Keratinocyte (primary cell): ENCODE measurements around the gene MGAT4A. TPM values are rescaled to one million over a fixed set of nuclear protein-coding genes. Genes with fewer than 3 reads are reported as not detected.

Source experiments
- DNase-seq: peaks from one replicate; pipeline ENCODE4 v3.0.0-alpha.2; 2011; ENCODE audit warnings: low read depth, missing footprints, low spot score
- FAIRE-seq: peaks from 2 replicates; lab custom pipeline; 2011; peaks lifted over from hg19 to GRCh38; lab: Jason Lieb, UNC
- H2AFZ ChIP-seq: 2 replicates; pipeline ENCODE4 v1.6.0; 2012; ENCODE audit warnings: low read length, control low read depth, inconsistent platforms; ENCODE audit not compliant: control insufficient read depth
- H3K27ac ChIP-seq: 2 replicates; pipeline ENCODE4 v1.5.1; 2011; ENCODE audit warnings: low read length; ENCODE audit not compliant: control insufficient read depth, insufficient read depth
- H3K27me3 ChIP-seq: 3 replicates; pipeline ENCODE4 v1.6.0; 2011; ENCODE audit warnings: low read length; ENCODE audit not compliant: control insufficient read depth, insufficient read depth; ENCODE audit errors: extremely low read depth
- H3K36me3 ChIP-seq, 2 experiments: 2 replicates in 1 of 2; 3 replicates in 1 of 2; pipeline ENCODE4 v1.5.1; 2011; ENCODE audit warnings: low read length in 2 of 2, mild to moderate bottlenecking in 1 of 2; ENCODE audit not compliant: control insufficient read depth in 2 of 2, insufficient read depth in 2 of 2; ENCODE audit errors: extremely low read depth in 1 of 2
- H3K4me1 ChIP-seq: 3 replicates; pipeline ENCODE4 v1.5.1; 2011; ENCODE audit warnings: low read length; ENCODE audit not compliant: control insufficient read depth, insufficient read depth; ENCODE audit errors: extremely low read depth
- H3K4me2 ChIP-seq: 3 replicates; pipeline ENCODE4 v1.6.0; 2011; ENCODE audit warnings: low read depth, low read length; ENCODE audit not compliant: control insufficient read depth, insufficient read depth; ENCODE audit errors: extremely low read depth
- H3K4me3 ChIP-seq, 3 experiments: fragments of 200-600 bp in 1 of 3; sonication (generic) in 1 of 3; 2 replicates in 2 of 3; 3 replicates in 1 of 3; pipeline ENCODE4 v1.5.1; 2011 to 2016; ENCODE audit warnings: low read length in 3 of 3, mild to moderate bottlenecking in 3 of 3, control low read depth in 2 of 3, inconsistent platforms in 1 of 3, low read depth in 1 of 3, mixed read lengths in 1 of 3, mixed run types in 1 of 3, moderate library complexity in 1 of 3; ENCODE audit not compliant: control insufficient read depth in 2 of 3, insufficient read depth in 2 of 3; ENCODE audit errors: extremely low read depth in 1 of 3
- H3K79me2 ChIP-seq: 2 replicates; pipeline ENCODE4 v1.6.0; 2012; ENCODE audit warnings: low read length; ENCODE audit not compliant: control insufficient read depth, insufficient read depth
- H3K9ac ChIP-seq: 3 replicates; pipeline ENCODE4 v1.6.0; 2011; ENCODE audit warnings: low read length; ENCODE audit not compliant: control insufficient read depth, insufficient read depth; ENCODE audit errors: extremely low read depth
- H3K9me1 ChIP-seq: 3 replicates; pipeline ENCODE4 v1.6.0; 2011; ENCODE audit warnings: low read length; ENCODE audit not compliant: control insufficient read depth, insufficient read depth; ENCODE audit errors: extremely low read depth
- H3K9me3 ChIP-seq: 2 replicates; pipeline ENCODE4 v1.5.1; 2012; ENCODE audit warnings: low read depth, low read length; ENCODE audit not compliant: control insufficient read depth
- H4K20me1 ChIP-seq: 3 replicates; pipeline ENCODE4 v1.6.0; 2011; ENCODE audit warnings: low read length; ENCODE audit not compliant: control insufficient read depth, insufficient read depth; ENCODE audit errors: extremely low read depth
- EZH2 ChIP-seq: IDR thresholded peaks from one replicate; pipeline ENCODE4 v1.6.1; 2012; ENCODE audit warnings: inconsistent platforms, mild to moderate bottlenecking, low read length, moderate library complexity
- dilution Hi-C: fragments of 300-500 bp; cut with MboI; formaldehyde crosslinking; loops from one replicate; pipeline ENCODE4 v1.7.0; 2020; ENCODE audit warnings: low sequenced_read_pairs; ENCODE audit not compliant: extremely low pct_ligation_motif_present
- polyA plus RNA-seq, 5 experiments: library from polyadenylated mRNA; depleted of rRNA in 3 of 5; stranded (reverse) in 3 of 5; stranded (forward) in 1 of 5; unstranded in 1 of 5; fragments of >200 nt; gene quantifications; 1 replicate in 1 of 5; 2 replicates in 3 of 5; 3 replicates in 1 of 5; pipeline versions ENCODE4 v1.2.1 to v1.2.3, GENCODE V29; 2011 to 2012; ENCODE audit warnings: missing spikeins in 2 of 5, low read depth in 1 of 5, low replicate concordance in 1 of 5
- TF ChIP-seq, protein P1 (sequence below), 3 experiments: IDR thresholded peaks in 1 of 3; conservative IDR thresholded peaks in 1 of 3; optimal IDR thresholded peaks in 1 of 3; 2 replicates in 2 of 3; 3 replicates in 1 of 3; pipeline versions ENCODE3 to v1.5.1; 2011; ENCODE audit warnings: low read length in 3 of 3, mild to moderate bottlenecking in 3 of 3, moderate library complexity in 2 of 3, control low read depth in 1 of 3, inconsistent platforms in 1 of 3; ENCODE audit not compliant: insufficient read depth in 2 of 3; ENCODE audit errors: extremely low read depth in 1 of 3

The MGAT4A gene
- polyA plus RNA-seq, 1 donor (not counting 4 experiments of a cell fraction or from before 2014, with no cell fraction given), result 0.81 TPM

DNA sequence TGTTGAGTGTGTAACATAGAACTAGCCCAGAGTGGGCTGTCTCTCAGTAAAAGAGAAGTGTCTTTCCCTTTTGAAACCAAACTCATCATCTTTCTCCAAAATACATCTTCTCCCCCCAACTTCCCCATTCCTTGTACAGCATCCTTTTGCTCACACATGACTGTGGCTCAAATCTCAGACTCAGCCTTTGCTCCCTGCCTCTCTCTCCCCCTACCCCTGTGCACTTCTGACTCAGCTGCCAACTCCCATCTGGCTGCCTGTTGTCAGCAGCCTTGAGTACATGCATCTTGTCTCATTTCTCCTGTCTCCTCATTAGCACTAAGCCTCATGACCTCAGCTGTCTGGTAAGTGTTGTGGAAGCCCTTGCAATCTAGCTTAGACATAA, 18.1 kb upstream of the MGAT4A start:
- dilution Hi-C loops, result no loop called here
- H3K9me3 ChIP-seq, result no peaks in the 10 kb centered on the region
- FAIRE-seq, result no peak
- no peaks in the 10 kb centered on the region for H4K20me1 ChIP-seq
- H3K4me3 ChIP-seq, result no peak overlapping the region
- no peak overlapping the region for H3K4me2 ChIP-seq
- no peak overlapping the region for H2AFZ ChIP-seq
- no peaks in the 10 kb centered on the region for H3K79me2 ChIP-seq
- no peaks in the 10 kb centered on the region for H3K4me1 ChIP-seq
- no peak for TF ChIP-seq EZH2
- TF ChIP-seq, protein P1, sequence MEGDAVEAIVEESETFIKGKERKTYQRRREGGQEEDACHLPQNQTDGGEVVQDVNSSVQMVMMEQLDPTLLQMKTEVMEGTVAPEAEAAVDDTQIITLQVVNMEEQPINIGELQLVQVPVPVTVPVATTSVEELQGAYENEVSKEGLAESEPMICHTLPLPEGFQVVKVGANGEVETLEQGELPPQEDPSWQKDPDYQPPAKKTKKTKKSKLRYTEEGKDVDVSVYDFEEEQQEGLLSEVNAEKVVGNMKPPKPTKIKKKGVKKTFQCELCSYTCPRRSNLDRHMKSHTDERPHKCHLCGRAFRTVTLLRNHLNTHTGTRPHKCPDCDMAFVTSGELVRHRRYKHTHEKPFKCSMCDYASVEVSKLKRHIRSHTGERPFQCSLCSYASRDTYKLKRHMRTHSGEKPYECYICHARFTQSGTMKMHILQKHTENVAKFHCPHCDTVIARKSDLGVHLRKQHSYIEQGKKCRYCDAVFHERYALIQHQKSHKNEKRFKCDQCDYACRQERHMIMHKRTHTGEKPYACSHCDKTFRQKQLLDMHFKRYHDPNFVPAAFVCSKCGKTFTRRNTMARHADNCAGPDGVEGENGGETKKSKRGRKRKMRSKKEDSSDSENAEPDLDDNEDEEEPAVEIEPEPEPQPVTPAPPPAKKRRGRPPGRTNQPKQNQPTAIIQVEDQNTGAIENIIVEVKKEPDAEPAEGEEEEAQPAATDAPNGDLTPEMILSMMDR (optimal IDR thresholded peaks at IDR 0.05 in 1 of 3, IDR thresholded peaks at IDR 0.05 in 1 of 3, conservative IDR thresholded peaks at IDR 0.05 in 1 of 3; ENCODE audit: extremely low read depth in 1 of 3, insufficient read depth in 2 of 3, low read length in 3 of 3), result no peak
- H3K27ac ChIP-seq, result no peak overlapping the region
- H3K27me3 ChIP-seq, result no peaks in the 10 kb centered on the region
- no peak for DNase-seq
- no peaks in the 10 kb centered on the region for H3K9me1 ChIP-seq
- no peaks in the 10 kb centered on the region for H3K36me3 ChIP-seq
- H3K9ac ChIP-seq, result no peak overlapping the region

DNA sequence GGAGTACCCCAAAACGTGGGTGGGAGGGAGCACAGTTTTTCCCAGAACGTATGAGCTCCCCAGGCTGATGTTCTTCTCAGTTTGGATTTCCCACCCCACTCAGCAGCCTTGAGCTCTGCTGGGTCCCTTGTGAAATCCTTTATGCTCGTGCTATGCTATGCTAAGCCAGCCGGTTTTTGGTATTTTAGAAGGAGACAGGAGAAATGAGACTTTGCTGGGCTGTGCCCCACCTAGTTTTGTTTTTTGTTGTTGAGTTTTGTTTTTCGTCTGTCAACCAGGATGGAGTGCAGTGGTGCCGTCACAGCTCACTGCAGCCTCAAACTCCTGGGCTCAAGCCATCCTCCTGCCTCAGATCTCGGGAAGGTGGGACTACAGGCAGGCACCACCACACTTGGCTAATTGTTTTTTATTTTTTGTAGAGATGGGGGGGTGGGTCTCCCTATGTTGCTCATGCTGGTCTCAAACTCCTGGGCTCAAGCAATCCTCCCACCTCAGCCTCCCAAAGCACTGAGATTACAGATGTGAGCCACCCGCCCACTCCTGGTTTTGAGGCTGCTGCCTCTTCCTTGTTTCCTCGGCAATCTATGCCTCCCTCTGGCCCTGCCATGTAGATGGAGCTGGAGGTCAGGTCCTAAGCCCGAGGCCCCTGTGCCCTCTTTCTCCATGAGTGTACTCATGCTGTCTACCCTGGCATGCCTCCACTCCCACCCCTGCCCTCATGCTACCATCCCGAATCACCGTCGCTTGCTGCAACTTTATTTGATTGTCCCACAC, 17.5 kb upstream of the MGAT4A start:
- no peaks in the 10 kb centered on the region for H3K27me3 ChIP-seq
- no peaks in the 10 kb centered on the region for H3K36me3 ChIP-seq
- H3K9me3 ChIP-seq, result no peaks in the 10 kb centered on the region
- H3K4me3 ChIP-seq, result no peak overlapping the region
- no peak overlapping the region for H3K27ac ChIP-seq
- TF ChIP-seq EZH2, result no peak
- TF ChIP-seq, protein P1 (optimal IDR thresholded peaks at IDR 0.05 in 1 of 3, IDR thresholded peaks at IDR 0.05 in 1 of 3, conservative IDR thresholded peaks at IDR 0.05 in 1 of 3; ENCODE audit: extremely low read depth in 1 of 3, insufficient read depth in 2 of 3, low read length in 3 of 3), result no peak
- no peak overlapping the region for H3K9ac ChIP-seq
- DNase-seq (no peak), FAIRE-seq (no peak)
- dilution Hi-C loops, result no loop called here
- H2AFZ ChIP-seq, result no peak overlapping the region
- H3K9me1 ChIP-seq, result no peaks in the 10 kb centered on the region
- H3K79me2 ChIP-seq, result no peaks in the 10 kb centered on the region
- no peaks in the 10 kb centered on the region for H4K20me1 ChIP-seq
- H3K4me1 ChIP-seq, result no peaks in the 10 kb centered on the region
- H3K4me2 ChIP-seq, result no peak overlapping the region
